ENCODE results near the gene DPP7. TPM values are rescaled to one million over a fixed set of nuclear protein-coding genes. Genes with fewer than 3 reads are reported as not detected.

Gene DPP7
- total and polyA plus RNA-seq, 2 experiments from 2014 or later = 19.7 to 26.8 TPM

DNA sequence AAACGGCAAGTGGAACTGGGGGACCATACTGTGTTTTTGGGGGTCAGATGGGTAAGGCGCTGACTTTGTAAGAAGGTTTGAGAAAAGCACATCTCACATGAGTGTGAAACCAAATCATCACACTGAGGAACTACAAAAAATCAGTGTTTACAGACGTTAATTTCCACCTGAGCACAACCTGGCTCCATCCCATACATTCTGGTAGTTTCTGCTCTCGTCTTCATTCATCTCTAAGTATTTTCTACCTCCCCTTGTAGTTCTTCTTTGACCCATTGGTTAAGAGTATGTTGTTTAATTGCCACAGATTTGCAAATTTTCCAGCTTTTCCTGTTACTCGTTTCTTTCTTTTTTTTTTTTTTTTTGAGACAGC lies 8.9 kb upstream of the DPP7 start:
- H3K36me3 Mint-ChIP-seq (ENCODE audit: low read depth) = peaks cover 5% of the 10 kb centered on the region; the same call in 1 of the 3 replicates
- H3K4me3 Mint-ChIP-seq = no peak overlapping the region
- Histone ChIP-seq H3K36me3 (ENCODE audit: insufficient read depth) (no peaks in the 10 kb centered on the region), H3K9me2 (ENCODE audit: insufficient read depth) (no peaks in the 10 kb centered on the region), H3K4me1 (ENCODE audit: insufficient read depth) (peaks cover 4% of the 10 kb centered on the region; the same call in 1 of the 2 replicates), H3F3A (replicated peaks; ENCODE audit: low read depth) (peaks cover 3% of the 10 kb centered on the region), H3K4me3 (no peak overlapping the region), H3K27ac (ENCODE audit: low read depth) (no peak overlapping the region), H3K4me2 (no peak overlapping the region), H3K79me2 (replicated peaks; ENCODE audit: insufficient read depth) (0 out of 2 replicates have a peak, but pooled peaks cover 7% of the 10 kb centered on the region), H4K20me1 (replicated peaks; ENCODE audit: insufficient read depth) (no peaks in the 10 kb centered on the region; the same call in none of the 2 replicates), H3K27me3 (ENCODE audit: insufficient read depth) (peaks cover 3% of the 10 kb centered on the region; the same call in 1 of the 2 replicates), H2AFZ (no peak overlapping the region)
- peaks cover 9% of the 10 kb centered on the region for H3K9me3 Mint-ChIP-seq
- ATAC-seq (no peak), DNase-seq (ENCODE audit: low spot score) (no peak)
- TF ChIP-seq, protein P1, sequence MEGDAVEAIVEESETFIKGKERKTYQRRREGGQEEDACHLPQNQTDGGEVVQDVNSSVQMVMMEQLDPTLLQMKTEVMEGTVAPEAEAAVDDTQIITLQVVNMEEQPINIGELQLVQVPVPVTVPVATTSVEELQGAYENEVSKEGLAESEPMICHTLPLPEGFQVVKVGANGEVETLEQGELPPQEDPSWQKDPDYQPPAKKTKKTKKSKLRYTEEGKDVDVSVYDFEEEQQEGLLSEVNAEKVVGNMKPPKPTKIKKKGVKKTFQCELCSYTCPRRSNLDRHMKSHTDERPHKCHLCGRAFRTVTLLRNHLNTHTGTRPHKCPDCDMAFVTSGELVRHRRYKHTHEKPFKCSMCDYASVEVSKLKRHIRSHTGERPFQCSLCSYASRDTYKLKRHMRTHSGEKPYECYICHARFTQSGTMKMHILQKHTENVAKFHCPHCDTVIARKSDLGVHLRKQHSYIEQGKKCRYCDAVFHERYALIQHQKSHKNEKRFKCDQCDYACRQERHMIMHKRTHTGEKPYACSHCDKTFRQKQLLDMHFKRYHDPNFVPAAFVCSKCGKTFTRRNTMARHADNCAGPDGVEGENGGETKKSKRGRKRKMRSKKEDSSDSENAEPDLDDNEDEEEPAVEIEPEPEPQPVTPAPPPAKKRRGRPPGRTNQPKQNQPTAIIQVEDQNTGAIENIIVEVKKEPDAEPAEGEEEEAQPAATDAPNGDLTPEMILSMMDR (conservative IDR thresholded peaks at IDR 0.05; ENCODE audit: low read depth in 2 of 2) = no peak
- no peak for TF ChIP-seq STAT1 (IDR thresholded peaks at IDR 0.05; ENCODE audit: unreplicated experiment)
- no peak for TF ChIP-seq CREB1 (CRISPR knock-in tag; IDR thresholded peaks at IDR 0.05; ENCODE audit: low read depth)
- TF ChIP-seq EZH2phosphoT487 (IDR thresholded peaks at IDR 0.05; ENCODE audit: unreplicated experiment) = no peak
- no peak for TF ChIP-seq ZNF114 (CRISPR knock-in tag; IDR thresholded peaks at IDR 0.05)
- TF ChIP-seq, protein P2, sequence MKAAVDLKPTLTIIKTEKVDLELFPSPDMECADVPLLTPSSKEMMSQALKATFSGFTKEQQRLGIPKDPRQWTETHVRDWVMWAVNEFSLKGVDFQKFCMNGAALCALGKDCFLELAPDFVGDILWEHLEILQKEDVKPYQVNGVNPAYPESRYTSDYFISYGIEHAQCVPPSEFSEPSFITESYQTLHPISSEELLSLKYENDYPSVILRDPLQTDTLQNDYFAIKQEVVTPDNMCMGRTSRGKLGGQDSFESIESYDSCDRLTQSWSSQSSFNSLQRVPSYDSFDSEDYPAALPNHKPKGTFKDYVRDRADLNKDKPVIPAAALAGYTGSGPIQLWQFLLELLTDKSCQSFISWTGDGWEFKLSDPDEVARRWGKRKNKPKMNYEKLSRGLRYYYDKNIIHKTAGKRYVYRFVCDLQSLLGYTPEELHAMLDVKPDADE (IDR thresholded peaks at IDR 0.05) = no peak
- TF ChIP-seq NANOG (IDR thresholded peaks at IDR 0.05; ENCODE audit: borderline replicate concordance) = no peak
- TF ChIP-seq ZNF331 (CRISPR knock-in tag; IDR thresholded peaks at IDR 0.05; ENCODE audit: low read depth) = no peak
- TF ChIP-seq JUNB (IDR thresholded peaks at IDR 0.05; ENCODE audit: unreplicated experiment) = no peak
- TF ChIP-seq, protein P3, sequence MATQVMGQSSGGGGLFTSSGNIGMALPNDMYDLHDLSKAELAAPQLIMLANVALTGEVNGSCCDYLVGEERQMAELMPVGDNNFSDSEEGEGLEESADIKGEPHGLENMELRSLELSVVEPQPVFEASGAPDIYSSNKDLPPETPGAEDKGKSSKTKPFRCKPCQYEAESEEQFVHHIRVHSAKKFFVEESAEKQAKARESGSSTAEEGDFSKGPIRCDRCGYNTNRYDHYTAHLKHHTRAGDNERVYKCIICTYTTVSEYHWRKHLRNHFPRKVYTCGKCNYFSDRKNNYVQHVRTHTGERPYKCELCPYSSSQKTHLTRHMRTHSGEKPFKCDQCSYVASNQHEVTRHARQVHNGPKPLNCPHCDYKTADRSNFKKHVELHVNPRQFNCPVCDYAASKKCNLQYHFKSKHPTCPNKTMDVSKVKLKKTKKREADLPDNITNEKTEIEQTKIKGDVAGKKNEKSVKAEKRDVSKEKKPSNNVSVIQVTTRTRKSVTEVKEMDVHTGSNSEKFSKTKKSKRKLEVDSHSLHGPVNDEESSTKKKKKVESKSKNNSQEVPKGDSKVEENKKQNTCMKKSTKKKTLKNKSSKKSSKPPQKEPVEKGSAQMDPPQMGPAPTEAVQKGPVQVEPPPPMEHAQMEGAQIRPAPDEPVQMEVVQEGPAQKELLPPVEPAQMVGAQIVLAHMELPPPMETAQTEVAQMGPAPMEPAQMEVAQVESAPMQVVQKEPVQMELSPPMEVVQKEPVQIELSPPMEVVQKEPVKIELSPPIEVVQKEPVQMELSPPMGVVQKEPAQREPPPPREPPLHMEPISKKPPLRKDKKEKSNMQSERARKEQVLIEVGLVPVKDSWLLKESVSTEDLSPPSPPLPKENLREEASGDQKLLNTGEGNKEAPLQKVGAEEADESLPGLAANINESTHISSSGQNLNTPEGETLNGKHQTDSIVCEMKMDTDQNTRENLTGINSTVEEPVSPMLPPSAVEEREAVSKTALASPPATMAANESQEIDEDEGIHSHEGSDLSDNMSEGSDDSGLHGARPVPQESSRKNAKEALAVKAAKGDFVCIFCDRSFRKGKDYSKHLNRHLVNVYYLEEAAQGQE (IDR thresholded peaks at IDR 0.05; ENCODE audit: unreplicated experiment) = no peak
- TF ChIP-seq, protein P4, sequence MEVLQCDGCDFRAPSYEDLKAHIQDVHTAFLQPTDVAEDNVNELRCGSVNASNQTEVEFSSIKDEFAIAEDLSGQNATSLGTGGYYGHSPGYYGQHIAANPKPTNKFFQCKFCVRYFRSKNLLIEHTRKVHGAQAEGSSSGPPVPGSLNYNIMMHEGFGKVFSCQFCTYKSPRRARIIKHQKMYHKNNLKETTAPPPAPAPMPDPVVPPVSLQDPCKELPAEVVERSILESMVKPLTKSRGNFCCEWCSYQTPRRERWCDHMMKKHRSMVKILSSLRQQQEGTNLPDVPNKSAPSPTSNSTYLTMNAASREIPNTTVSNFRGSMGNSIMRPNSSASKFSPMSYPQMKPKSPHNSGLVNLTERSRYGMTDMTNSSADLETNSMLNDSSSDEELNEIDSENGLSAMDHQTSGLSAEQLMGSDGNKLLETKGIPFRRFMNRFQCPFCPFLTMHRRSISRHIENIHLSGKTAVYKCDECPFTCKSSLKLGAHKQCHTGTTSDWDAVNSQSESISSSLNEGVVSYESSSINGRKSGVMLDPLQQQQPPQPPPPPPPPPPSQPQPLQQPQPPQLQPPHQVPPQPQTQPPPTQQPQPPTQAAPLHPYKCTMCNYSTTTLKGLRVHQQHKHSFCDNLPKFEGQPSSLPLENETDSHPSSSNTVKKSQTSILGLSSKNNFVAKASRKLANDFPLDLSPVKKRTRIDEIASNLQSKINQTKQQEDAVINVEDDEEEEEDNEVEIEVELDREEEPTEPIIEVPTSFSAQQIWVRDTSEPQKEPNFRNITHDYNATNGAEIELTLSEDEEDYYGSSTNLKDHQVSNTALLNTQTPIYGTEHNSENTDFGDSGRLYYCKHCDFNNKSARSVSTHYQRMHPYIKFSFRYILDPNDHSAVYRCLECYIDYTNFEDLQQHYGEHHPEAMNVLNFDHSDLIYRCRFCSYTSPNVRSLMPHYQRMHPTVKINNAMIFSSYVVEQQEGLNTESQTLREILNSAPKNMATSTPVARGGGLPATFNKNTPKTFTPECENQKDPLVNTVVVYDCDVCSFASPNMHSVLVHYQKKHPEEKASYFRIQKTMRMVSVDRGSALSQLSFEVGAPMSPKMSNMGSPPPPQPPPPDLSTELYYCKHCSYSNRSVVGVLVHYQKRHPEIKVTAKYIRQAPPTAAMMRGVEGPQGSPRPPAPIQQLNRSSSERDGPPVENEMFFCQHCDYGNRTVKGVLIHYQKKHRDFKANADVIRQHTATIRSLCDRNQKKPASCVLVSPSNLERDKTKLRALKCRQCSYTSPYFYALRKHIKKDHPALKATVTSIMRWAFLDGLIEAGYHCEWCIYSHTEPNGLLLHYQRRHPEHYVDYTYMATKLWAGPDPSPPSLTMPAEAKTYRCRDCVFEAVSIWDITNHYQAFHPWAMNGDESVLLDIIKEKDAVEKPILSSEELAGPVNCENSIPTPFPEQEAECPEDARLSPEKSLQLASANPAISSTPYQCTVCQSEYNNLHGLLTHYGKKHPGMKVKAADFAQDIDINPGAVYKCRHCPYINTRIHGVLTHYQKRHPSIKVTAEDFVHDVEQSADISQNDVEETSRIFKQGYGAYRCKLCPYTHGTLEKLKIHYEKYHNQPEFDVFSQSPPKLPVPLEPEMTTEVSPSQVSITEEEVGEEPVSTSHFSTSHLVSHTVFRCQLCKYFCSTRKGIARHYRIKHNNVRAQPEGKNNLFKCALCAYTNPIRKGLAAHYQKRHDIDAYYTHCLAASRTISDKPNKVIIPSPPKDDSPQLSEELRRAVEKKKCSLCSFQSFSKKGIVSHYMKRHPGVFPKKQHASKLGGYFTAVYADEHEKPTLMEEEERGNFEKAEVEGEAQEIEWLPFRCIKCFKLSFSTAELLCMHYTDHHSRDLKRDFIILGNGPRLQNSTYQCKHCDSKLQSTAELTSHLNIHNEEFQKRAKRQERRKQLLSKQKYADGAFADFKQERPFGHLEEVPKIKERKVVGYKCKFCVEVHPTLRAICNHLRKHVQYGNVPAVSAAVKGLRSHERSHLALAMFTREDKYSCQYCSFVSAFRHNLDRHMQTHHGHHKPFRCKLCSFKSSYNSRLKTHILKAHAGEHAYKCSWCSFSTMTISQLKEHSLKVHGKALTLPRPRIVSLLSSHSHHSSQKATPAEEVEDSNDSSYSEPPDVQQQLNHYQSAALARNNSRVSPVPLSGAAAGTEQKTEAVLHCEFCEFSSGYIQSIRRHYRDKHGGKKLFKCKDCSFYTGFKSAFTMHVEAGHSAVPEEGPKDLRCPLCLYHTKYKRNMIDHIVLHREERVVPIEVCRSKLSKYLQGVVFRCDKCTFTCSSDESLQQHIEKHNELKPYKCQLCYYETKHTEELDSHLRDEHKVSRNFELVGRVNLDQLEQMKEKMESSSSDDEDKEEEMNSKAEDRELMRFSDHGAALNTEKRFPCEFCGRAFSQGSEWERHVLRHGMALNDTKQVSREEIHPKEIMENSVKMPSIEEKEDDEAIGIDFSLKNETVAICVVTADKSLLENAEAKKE (CRISPR knock-in tag; IDR thresholded peaks at IDR 0.05) = no peak
- TF ChIP-seq POLR2AphosphoS5 (IDR thresholded peaks at IDR 0.05; ENCODE audit: low read depth) = no peak
- no peak for TF ChIP-seq EZH2 (IDR thresholded peaks at IDR 0.05; ENCODE audit: low read depth, unreplicated experiment)
- no peak overlapping the region for H3K27ac Mint-ChIP-seq
- H3K27me3 Mint-ChIP-seq (ENCODE audit: insufficient read depth, low read depth, poor library complexity) = peaks cover 8% of the 10 kb centered on the region
- H3K4me1 Mint-ChIP-seq = peaks cover 10% of the 10 kb centered on the region
